Stimulated activated CD8-positive, alpha-beta memory T cell treated with anti-CD3 and anti-CD28 coated beads, Interleukin-12 subunit alpha, Interleukin-12 subunit beta, amount 100 ng/mL, for 1 hour (primary cell): ENCODE measurements around the gene ZBTB16.

Experiments used
- DNase-seq: peaks from one replicate; pipeline ENCODE4 v3.0.0-alpha.2; 2020; ENCODE audit warnings: low read depth

The ZBTB16 gene

DNA sequence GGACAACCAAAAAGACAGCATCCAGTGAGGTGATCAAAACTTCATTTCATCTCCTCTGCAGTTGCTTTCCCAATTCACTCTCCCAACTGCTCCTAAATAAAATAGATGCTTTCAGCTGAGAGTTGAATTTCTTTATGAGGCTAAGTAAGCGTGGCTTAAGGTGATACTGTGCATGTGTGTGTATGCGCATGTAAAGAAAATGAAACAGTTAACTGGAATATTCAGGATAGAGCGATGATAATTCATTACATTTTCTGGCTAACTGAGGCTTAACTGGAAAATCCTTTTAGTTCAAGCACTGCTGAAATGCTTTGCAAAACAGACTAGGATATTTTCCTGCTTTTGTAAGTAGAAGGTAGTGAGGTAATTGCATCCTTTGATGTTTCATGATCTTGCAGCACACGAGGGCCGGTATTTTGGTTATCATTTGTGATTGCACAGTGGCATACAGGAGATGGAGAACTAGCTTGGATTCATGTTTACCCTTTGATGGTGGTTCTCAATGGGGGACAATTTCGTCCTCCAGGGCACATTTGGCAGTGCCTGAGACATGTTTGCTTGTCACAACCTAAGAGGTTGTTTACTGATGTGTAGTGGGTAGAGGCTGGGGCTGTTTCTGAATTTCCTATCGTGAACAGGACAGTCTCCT is 71.2 kb downstream of the ZBTB16 start:
- no peak for DNase-seq

DNA sequence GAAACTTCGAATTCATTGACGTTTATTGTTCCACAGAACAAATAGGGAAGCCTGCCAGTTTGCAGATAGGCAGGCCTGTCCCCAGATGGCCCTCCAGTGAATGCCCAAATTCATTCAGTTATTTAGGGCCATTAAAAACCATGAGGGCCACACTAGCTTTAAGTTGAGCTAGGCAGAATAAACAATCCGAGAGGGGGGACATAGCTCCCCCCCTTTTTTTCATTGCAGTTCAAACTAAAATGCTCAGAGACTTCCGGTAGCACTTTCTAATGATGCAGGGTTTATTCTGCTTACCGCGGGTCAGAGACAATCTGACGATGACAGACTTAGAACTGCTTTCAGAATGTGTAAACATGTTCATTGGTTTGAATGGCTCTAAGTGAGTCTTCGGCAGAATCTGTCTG is 72.0 kb downstream of the ZBTB16 start:
- no peak for DNase-seq

DNA sequence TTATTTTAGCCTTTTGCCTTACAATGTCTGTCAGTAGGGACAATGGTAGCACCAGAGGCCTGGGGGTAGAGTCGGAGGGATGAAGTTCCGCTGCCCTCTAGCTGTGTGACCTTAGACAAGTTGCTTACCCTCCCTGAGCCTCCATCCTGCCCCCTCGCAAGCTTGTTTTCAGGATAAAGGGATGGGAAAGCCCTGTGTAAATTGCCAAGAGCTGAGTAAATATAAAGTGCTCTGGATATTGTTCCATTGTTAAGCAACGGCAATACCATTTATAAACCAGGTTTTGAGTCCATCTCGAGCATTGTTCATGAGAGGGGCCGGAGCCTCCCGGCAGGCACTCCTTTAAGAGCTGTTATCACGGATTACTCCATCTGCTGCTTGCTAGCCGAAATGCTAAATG is 72.9 kb downstream of the ZBTB16 start:
- DNase-seq, result no peak

DNA sequence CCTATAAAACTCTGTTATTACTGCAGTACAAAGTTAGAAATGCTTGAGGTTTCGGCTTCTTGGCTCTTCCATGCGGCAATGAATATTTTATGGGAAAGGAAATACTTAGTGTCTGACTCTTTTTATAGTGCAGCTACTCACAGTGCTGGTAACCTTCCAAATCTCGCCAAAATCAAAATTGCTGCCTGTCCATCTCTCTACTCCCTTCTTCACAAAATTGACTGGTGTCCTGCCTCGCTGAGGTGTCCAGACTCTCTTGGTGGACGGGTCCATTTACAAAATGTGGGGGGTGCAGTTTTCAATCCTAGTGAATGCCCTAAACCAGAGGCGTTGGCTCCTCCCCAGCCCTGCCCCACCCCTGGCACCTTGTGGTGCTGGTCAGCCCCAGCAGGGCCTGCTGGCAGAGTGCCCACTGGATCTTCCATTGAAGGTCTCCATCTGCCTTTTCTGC is 73.5 kb downstream of the ZBTB16 start:
- no peak for DNase-seq

DNA sequence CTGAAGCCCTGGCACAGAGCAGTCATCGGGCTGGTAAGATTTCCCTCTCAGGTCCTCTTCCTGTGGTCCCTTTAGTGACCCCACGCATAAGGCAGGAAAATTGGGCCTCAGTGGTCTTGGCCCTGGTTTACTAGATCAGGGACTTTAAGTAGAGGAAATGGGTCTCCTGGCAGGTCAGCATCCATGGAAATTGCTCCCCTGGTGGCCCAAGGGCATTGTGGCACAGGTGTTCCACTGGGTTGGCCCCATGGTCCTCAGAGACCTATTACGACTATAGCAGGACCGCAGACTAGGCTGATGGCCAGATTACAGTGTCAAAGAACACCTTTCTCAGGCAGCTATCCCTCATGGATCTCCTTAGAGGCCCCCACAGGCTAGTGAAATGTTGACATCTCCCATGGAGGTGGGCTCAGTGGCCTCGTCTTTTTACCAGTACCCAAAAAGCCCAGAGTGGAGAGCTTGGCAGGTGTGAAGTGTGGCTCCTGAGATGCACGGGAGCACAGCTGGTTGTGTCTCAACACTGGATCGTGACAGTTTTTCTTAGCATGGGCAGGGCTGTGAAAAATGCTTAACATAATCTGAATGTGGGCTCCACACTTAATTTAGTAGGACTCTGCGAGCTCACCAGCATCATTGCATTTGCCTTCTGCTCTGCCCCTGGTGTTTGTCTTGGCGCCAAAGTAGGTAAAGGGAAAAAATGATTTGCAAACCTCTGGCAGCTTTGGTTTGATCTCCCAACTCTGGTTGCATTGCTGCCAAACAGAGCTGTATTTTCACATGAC is 74.2 kb downstream of the ZBTB16 start:
- no peak for DNase-seq

DNA sequence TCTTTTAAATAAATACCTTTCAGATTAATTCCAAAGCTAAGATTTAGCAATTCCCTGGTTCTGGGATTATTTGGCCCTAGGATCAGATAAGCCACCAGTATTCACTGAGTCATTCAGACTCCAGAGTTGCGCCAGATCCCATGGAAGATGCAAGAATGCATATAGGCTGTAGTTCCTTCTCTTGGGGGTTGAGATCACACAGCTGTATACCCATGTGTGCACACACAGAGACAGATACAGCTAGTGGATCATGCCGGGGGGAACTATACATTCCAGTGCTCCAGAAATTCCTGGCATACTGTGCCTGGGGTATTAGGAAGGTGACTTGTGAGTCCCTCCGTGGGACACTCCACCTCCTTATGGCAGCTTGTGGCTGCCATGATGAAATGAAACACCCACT is 75.4 kb downstream of the ZBTB16 start:
- no peak for DNase-seq

DNA sequence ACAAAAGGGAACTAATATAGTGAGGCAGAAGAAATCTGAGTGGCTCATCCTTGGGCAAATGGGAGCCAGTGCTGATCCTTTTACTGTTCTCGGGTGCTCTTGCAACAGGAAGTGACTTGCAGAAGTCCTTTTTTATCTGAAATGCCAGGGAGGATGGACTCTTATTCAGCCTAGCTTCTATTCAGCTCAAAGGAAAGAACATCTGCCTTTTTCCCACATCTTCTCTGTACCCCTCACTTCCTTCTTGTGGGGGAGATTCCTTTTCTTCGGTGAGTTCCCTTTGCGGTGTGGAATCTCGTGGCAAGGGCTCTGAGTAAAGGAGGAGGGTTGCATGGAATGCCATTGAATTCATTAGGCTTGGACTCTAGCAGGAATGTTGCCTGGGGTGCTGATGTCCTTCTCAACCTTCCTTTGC is 76.2 kb downstream of the ZBTB16 start:
- no peak for DNase-seq

DNA sequence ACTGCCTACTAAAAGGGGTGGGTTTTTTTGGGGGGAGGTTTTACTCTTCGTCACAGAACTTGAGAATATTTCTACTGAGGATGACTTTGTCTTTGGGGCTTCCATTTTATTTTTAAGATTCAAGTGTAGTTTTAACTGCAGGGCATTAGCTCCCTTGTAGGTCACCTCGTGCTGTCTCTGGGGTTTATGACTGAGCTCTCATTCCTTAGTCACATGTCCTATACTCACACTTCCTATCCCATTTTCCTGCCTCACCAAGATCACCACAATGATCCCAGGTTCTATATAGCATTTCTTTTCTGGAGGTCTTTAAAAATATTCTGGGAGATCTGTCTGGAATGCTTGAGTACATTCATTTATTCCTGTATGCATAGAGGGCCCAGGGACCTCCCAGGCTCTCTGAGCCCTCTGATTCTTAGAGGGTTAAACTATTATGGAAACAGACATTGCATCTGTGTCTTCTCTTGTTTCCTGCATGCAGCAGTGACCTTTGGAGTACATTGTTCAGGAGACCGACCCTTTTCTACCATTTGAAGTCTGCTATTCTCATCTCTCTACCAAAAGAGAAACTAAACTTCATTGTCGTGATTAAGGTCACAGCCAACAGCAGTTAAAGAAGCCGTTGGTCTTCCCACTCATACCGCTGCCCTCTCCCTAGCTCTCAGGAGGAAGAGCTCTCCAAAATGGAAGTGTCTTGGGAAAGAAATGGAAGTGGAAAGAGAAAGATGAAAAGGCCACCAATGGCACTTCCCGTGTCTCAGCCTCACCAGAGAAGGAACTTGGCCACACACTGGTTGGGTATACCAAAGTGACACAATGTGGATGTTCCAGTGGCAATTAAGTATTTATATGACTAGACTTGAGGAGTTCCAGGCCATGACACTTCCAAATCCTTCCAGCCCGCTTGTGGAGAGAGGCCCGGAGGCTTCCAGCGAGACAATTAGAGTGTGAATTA is 77.5 kb downstream of the ZBTB16 start:
- no peak for DNase-seq

DNA sequence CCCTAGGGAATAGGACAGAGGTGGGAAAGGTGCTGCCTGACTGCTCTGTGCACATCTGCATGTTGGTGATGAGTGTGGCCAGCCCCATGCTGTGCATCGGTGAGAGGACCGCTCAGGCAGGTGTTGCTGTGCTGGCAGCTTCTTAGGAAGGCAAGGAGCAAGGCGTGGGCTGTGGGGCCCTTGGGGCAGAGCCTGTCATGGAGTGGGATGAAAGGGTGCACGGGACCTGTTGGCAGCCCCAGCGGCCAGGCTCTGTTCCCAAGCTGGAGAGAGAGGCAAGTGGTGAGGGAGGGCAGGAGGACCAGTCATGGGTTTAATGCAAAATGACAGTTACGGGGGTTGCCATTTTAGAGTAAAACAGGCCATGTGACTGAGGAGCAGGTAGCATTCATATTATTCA is 78.3 kb downstream of the ZBTB16 start:
- no peak for DNase-seq

DNA sequence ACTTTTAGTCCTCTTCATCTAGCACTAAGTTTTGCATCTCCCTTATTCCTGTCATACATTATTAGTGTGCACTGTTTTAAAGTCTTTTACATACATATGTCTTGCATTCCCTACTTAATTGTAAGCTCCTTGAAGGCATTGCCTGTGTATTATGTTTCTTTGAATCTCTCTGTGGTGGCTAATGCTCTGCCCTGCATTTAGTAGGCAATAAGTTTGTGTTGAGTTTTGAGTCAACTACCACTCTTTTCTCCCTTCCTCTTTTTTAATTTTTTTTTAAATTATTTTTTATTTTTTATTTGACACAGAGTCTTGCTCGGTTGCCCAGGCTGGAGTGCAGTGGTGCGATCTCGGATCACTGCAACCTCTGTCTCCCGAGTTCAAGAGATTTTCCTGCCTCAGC is 78.9 kb downstream of the ZBTB16 start:
- no peak for DNase-seq

DNA sequence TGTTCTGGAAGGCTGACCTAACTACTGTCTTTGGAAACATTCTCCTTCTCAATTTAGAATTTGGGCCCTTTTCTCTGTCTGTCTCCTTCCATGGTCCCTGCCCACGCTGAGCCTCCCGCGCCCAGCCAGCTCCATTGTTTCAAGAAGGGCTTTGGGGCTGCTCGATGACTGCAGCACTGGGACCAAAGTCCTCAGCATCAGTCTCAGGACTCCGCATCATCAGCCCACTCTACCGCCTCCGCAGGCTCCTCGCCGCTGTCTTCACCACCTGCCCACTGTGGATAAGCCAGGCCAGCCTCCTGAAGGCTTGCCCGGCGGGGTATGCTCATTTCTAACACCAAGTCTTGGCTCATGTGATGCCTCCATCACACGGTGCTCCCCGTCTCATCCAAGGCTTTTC is 81.3 kb downstream of the ZBTB16 start:
- DNase-seq, result no peak

DNA sequence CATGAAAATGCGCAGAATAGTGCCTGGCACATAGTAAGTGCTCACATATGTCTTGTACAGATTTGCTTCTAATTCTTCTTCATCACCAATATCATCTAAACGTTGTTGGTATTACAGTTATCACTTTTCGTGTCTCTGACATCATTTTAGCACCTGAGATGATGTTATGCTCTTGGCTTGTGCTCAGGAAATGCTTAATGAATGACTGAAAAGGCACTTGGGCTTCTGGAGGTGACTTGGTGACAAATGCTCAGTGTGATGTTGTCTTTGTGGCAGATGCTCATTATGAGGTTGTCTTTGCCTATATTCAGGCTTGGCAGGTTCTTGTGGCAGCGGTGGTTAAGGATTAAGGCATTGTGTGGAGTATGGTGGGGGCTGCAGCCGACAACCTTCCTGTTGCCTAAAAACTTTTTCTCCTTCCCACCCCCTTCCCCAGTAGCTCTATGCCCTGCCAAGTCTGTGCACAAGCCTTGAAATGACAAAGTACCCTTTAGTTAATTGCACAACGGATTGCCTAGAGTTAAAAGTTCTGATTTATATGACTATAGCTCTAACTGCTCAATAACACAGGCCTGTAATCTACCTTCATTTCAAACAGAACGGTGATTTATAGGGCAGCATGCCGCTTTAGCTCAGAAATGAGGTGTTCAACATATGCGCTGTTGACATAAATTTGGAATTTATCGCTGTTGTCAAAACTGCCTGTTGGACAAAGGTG is 82.5 kb downstream of the ZBTB16 start:
- no peak for DNase-seq

DNA sequence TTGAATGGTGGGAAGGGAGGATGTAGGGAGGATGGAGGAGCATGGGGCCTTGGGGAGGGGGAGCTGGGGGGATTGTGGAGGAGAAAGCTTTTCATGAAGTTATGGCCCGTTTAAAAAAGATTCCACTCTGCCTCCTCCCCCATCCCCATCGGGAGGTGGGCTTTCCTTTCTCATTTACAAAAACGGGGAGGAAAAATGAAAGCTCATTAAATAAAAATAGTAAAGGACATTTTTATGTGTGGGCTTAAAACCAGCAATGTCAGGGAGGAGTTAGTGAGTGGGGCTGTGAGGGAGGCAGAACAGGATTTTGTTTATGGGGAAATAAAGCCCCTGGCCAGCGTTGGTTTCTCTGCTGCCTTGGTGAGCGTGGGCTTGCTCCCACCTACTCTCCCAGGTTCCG is 83.2 kb downstream of the ZBTB16 start:
- DNase-seq, result no peak

DNA sequence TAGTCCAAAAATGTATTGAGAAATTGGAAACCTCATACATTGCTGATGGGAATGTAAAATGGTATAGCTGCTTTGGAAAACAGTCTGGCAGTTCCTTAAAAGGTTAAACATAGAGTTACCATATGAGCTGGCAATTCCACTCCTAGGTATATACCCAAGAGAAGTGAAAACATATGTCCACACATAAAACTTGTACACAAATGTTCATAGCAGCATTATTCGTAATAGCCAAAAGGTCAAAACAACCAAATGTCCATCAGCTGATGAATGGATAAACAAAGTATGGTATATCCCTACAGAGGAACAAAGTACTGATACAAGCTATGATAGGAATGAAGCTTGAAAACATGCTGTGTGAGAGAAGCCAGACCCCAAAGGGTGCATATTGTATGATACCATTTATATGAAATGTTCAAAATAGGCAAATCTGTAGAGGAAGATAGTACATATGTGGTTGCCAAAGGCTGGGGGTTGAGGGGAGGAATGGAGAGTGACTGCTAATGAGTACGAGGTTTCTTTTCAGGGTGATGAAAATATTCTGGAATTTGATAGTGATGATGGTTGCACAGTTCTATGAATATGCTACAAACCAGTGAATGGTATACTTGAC is 85.8 kb downstream of the ZBTB16 start:
- DNase-seq, result no peak

DNA sequence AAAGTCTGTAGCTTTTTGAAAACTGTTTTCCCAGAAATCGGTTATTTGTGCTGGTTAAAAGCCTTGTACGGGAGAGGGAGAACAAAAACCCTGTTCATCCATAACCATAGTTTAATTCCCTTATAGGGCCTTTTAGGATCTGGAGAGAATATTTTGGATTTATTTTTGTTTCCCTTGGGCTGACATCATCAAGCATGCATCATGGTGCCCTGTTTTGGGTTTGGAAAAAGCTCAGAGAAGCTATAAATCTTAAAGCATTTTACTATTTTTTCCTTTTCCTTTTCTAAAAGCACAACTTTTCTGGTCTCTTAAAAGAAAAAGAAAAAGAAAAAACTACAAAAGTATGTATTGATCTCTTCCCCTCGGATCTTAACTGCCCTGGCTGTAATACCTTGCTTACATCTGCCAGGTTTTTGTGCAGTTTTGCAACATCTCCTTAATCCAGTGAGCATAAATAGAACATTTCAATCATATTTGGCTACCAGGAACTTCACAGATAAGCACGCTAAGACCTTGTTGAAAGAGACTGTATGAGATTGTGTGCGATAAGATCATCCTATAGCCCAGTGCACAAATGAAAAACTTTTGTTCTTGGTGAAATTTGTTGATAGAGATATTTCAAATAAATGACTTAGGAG is 88.0 kb downstream of the ZBTB16 start:
- no peak for DNase-seq

DNA sequence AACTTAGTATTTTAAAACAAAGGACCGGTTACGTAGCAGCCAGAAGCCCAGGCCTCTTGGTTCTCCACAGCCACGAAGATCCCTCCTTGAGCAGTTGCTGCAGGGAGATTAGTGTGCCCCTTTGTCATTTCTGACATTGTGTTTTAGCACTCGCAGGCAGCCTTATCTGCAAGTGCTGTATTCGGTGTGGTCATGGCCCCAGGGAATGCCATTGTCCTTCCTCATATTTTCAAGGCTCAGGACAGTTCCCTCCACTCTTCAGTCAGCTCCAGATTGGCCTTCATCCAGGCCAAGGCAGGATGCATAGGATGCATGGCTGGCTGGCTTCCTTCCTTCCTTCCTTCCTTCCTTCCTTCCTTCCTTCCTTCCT is 88.5 kb downstream of the ZBTB16 start:
- no peak for DNase-seq

DNA sequence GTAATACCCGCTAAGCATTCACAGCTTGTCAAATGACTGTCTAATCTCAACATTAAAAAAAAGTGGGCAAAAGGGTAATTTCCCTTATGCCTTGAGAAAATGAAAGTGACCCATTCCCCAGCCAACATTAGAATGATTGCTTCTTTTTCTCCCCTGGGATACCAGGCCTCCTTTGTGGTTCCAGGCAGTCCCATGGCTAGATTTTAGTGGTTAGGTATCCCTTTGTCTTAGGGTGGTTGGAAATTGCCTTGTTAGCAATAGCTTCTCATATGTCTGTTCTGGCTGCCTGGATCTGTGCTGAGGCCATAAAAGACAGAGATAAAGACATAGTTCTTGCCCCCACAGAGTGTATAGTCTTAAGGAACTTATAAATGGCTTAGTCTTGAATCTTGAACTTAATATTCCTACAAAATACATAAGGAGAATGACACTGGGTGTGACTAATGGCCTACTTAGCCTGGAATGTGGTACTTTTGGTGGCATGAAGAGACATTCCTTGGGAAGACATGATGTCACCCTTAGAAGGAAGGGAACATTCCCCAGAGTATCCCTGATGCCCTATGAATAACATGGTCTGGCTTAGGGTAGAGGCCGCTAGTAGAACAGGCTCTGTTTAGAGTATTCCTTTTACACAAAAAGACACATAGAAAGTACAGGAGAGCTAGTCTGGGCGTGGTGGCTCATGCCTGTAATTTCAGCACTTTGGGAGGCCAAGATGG is 90.3 kb downstream of the ZBTB16 start:
- DNase-seq, result no peak

DNA sequence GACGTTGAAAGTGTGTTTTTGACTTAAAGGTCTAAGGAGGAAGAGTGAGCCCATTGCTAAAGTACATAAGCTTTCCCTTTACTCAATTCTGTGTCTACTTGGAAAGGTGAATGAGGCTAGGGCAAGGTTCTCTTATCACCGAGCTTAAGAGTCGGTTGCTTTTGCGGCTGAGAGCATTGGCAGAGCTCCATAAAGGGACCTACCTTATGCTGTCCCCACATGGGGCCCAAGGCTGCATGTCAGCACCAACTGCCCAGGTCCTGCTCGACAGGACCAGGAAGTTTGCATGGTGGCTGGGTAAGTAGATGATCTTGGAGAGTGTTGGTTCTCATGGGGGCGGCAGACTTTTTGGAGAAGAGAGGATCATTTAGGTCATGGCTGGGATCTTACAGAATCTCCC is 91.2 kb downstream of the ZBTB16 start:
- DNase-seq, result no peak

DNA sequence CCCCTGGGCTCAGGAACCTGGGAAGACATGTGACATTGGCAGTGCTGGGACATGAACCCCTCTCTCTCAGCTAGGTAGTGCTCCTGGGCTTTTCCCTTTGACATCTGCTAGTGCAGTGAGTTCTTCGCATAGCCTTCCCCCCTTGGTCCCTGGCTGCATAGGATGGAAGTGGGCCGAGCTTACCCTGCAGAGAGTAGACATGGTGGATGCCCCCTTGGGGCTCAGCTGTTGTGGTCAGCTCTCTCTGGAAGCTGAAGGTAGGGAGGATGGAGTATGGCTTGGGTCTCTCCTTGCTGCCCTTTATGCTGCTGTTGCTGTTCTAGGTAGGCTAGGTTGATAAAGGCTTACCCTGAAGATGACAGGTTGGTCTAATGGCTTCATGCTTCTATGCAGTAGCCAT is 92.1 kb downstream of the ZBTB16 start:
- DNase-seq, result no peak

DNA sequence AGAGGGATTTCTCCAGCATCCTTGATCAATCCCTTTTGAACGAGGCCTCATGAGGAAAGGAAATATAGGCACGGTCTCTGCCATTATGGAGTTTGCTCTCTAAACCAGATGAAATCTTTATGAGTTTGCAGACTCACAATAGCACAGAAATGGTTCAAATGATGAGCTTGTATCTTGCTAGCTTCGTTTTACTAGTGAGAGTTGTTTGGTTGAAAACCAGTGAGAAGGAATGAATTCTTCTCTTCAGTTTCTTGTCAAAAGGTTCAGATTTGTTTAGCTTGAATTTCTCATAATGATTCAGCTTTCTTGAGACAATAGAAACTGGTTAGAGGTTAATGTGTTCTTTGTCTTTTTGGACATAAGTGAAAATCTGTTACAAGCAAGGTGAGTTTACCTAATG is 92.7 kb downstream of the ZBTB16 start:
- no peak for DNase-seq

DNA sequence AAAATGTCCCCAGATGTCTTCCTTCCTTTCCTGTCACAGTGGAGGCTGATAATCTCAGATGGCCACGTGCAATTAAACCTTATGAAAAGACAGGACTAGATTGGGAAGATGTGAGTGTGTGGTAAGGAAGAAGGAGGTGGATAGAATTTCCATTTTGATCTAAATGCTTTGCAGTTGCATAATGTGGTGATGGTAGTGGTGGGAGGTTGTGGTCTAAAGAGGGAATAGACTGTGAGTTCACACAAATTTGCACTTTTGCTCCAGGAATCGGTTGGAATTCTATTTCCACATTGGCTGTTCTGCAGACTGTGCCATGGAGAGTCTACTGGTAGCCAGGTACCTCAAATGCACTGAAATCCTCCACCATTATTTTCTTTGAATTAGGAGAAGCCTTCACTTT is 93.3 kb downstream of the ZBTB16 start:
- no peak for DNase-seq
